ENCODE measurements around the gene B3GNT7.
"Not testable (repeated sequence)": the region's sequence is repeated elsewhere in the genome, so short reads cannot be mapped to it uniquely, and the experiment has no call there.

B3GNT7 gene

GRCh38 chr2:231405601-231406367 lies 10.3 kb downstream of the B3GNT7 start:
- DNase-seq, result not testable (repeated sequence)

DNA sequence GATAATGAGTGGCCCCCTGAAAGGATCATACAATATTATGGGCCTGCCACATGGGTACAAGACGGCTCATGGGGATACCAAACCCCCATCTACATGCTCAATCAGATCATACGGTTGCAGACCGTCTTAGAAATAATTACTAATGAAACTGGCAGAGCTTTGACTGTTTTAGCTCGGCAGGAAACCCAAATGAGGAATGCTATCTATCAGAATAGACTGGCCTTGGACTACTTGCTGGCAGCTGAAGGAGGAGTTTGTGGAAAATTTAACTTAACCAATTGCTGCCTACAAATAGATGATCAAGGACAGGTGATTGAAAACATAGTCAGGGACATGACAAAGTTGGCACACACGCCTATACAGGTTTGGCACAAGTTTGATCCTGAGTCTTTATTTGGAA lies 12.2 kb downstream of the B3GNT7 start:
- DNase-seq, result not testable (repeated sequence)

- not testable (repeated sequence) for DNase-seq
These were observed 12.8 kb downstream of the B3GNT7 start for GRCh38 chr2:231408304-231408703.

GRCh38 chr2:231409776-231410175 lies 14.3 kb downstream of the B3GNT7 start:
- DNase-seq, result no peak

DNA sequence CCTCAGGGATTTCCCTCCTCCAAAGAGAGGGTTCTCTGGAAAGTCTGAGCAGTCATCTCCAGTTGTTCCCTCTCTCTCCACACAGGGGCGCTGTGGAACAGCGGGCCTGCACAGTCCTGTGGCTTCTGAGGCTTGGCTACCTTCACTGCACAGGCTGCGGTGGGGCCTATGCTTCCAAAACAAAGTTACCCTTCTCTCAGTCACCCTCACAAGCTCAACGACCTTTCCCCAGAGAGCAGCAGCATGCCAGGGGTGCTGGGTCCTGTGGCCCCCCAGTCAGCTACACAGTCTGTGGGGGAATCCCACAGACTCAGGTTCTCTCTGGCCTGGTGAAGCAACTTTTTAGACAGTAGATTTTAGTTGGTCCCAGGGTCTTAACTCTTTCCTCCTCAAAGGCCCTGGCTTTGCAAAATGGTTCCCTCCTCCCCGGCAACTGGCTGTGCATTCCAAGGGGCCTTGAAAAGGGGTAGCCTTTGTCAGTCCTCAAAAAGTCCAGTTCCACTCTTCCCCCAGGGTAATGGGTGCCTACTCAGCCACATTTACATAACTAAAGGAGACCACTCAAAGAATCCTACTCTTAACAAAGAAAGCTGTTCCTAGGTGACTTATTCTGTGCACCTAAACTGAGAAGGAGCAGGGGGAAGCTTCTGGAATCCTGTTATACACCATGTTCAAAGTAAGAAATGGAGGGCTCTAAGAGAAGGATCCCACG lies 14.9 kb downstream of the B3GNT7 start:
- no peak for DNase-seq

DNA sequence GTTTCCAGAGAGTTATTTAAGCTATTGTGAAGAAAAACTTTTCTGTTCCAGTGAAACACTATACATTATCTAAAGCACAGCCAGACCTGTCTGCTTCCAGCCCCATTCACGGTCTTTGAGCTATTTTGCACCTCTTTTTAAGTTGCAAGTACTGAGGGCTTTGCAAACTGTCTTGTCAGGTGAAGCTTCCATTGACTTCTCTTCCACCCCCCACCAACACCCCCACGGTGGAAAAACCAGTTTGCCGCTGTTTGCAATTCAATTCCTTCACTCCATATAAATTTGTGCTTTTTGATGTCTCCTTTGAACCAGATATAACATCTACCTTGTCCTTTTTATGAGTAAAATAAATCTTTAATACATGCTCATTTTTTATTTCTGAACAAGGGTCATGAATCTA lies 15.7 kb downstream of the B3GNT7 start:
- no peak for DNase-seq

DNA sequence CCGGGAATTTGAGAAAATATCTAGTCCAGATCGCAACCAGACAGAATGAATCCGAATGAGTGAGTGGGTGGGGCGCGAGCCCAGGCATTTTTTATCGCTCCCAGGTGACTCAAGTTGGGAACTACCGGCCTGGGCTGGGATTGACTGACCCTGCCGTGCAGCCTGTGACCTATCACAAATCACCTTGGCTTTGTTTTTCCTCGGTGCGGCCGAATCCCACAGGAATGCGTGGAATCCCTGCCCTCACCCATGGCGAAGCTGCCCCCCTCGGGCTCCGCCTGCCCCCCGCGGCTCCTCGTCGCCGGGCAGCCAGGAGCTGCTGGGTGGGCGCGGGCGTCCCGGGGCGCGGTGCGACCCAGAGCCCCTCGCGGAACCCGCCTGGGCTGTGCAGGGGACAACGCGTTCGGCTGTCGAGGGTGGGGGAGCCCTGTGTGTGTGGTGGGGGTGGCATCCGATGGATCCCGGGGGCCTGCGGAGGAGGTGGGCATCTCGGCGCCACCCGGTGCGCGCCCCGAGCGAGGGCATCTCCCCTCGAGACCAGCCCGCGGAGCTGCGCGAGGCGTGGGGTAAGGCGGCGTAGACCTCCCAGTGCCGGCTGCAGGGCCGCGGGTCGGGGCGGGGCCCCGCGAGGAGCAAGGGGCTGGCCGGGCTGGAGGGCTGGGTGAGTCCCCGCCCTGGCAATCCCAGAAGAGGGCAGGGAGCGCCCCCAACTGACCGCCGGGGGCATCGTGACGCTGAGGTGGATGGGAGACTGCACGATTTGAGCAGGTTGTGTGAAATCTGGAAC lies 16.5 kb downstream of the B3GNT7 start:
- DNase-seq, result no peak

DNA sequence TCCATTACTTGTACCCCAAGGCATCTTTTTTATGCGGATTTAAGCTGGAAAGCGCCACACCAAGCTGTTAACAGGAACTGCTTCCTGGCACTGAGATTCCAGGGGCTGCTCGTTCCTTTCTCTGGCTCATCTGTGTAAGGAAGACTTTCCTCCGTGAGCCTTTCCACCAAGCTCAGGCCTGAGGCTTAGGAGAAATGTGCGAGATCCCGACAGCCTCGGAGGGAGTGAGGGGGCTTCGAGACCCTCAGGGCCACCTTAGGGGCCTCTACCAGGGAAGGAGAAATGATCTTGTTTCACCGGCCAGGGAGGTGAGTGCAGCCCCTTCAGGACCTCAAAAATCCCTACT lies 17.1 kb downstream of the B3GNT7 start:
- DNase-seq, result no peak

- no peak for DNase-seq
These were observed 17.9 kb downstream of the B3GNT7 start for GRCh38 chr2:231413456-231413855.

DNA sequence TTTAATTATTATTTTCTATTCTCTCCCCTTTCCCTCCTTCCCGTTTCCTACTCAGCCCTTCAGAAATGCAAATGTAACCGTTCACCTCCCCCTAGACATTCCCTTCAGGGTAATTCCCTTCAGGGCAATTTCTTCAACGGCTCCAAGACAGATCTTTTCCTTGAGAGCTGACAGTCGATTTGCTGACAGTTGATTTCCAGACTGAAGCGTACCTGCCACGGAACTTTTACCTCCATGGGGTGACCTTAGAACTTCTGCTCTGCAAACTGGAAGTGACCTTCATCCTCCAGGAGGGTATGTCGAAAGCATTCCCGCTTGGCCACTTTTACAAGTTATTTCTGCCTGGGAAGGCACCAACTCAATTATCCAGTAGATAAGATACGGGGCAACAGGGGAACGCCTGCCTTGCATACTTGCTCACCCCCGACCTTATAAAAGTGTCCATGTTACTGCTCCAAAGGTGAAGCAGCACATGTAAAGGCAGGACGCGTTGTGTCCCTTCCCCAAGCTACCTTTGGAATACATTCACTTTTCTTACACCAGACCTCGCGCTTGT lies 18.5 kb downstream of the B3GNT7 start:
- DNase-seq, result no peak

DNA sequence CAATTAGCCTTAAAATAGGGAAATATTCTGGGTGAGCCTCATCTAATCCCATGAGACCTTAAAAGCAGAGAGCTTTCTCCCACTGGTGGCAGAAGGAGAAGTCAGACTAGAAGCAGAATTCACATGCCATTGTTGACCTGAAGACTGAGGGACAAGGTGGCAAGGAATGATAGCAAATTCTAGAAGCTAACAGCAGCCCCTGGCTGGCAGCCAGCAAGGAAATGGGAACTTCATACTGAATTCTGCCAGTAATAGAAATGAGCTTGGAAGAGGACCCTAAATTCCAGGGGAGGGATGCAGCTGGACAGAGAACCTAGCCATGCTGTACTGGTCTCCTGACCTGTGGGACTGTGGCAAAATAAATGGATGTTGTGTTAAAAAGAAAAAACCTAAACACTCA lies 19.5 kb downstream of the B3GNT7 start:
- no peak for DNase-seq

DNA sequence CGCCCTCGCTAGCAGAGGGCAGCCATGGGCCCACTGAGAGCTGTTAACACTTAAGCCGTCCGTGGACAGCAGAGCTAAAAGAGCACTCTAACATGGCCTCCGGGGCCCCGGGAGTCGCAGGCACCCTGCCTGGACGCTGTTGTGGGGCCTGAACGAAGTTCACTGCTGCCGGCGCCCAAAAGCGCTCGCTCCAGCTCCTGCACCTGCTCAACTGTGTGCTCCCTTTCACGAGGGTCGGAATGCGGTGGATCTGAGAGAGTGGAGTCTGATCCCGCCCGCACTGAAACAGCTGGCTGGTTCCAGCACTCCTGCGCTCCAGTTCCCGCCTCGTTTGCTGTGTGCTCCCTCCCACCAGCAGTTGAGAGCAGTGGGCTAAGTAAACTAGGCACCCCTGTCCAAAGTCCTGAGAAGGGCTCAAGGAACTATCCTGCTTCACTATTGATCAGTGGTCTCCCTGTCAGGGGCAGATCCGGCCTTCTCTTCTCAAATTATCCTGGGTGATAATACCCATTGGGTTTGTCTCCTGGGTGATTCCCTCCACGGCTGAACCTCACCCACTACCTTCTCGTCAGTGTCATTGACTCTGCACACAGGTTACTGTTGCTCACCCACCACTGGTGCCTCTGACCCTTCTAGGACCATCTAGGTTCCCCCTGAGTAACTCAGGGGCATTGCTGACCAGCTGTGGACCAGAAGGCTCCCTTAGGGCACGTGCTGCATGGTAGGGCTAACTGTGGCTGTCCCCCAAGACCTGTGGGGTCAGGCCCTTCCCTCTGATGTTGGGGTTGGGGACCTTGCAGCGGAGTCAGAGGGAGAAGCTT lies 23.5 kb downstream of the B3GNT7 start:
- DNase-seq, result no peak

- DNase-seq, result no peak
These were observed 25.6 kb downstream of the B3GNT7 start for GRCh38 chr2:231421051-231421580.

GRCh38 chr2:231422056-231422455 lies 26.5 kb downstream of the B3GNT7 start:
- no peak for DNase-seq

DNA sequence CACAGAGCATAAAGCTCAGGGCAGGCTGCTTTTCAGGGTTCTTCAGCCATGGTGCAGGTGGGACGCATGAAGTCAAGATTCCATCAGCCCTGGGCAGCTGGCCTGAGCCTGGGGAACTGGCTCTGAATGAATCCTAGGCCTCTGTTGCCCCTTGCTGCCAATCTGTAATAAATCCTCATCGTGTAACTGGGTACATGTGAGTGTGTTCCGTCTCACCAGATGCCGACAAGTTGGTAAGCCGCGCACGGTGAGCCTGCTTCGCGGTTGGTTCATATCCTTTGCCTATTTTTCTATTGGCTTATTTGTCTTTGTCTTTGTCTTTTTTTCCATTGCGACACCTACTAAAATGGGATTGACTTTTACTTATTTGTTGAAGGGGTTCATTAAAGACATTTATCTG lies 27.7 kb downstream of the B3GNT7 start:
- no peak for DNase-seq

DNA sequence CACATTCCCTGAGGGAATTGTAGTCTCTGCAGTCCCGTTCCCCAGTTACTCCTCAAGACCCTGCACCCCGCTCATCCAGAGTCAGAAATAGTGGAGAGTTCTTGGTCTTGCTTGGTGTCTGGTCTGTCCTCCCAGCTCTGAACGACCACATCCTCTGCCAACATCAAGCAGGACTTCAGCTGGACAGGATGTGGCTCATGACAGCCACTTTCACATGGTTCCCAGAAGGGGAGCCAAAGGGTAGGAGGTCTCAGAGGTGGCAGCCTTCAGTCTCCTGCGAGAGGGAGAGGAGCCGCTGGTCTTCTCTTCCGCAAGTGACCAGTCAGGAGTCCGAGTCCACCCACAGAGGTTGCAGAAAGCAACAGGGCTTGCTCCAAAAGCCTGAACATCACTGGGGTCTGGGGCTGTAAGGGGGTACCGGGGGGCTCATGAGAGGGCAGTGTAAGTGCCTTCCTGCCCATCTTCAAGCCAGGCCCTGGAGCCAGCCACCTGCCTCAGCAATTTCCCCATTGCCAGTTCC lies 29.8 kb downstream of the B3GNT7 start:
- no peak for DNase-seq

DNA sequence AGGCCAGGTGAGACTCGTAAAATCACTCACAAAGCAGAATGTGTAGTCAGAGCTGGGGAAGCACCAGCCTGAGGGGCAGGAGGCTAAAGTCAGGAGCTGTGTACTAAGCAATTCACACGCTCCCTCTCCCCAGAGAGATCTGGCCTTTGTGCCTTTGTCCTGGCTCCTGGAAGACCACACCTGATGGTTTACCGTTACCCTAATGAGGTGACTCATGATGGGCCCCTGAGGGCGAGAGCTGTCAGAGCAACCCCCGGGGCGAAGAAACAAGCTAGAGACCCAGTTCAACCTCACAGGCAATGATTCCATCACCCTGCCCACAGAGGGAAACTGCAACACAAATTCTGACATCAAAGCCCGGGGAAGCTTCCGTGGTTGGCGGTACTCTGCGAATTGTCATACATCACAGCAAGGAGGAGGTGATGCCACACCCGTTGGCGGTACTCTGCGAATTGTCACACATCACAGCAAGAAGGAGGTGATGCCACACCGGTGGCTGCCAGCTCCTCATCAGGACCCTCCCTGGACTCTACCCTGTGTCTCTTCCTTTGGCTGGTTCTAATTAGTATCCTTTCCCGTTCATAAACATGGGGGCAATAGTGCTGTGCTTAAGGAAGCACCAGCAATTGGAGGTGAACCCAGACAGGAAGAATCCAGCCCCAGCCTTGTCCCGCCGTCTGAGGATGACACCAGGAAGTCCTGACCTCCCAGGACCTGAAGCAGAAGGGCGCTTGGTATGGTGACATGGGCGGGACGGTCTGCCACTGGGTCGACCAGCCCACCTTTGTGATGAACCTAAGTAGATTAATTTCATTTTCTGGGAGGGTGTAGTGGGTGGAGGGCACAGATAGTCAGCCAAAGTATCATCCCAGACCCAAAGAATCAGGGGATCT lies 30.5 kb downstream of the B3GNT7 start:
- DNase-seq, result no peak

DNA sequence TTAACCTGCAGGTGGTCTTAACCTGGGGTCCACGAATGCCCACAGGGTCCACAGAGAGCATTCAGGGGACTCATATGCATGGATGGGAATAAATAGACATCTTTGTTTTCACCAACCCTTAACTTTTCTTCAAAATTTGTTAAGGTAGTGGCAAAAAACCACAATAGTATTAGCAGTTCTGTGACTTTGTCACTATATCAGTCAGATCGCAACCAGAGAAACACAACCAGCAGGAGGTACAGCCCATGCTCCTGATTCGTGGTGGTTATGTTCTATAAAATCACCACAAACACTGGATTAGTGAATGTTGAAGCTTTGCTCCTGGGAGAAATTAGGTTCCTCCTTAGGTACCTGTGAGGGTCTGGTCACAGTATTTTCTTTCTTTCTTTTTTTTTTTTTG lies 31.6 kb downstream of the B3GNT7 start:
- DNase-seq, result no peak

- DNase-seq, result no peak
These were observed 33.6 kb downstream of the B3GNT7 start for GRCh38 chr2:231429152-231429551.

DNA sequence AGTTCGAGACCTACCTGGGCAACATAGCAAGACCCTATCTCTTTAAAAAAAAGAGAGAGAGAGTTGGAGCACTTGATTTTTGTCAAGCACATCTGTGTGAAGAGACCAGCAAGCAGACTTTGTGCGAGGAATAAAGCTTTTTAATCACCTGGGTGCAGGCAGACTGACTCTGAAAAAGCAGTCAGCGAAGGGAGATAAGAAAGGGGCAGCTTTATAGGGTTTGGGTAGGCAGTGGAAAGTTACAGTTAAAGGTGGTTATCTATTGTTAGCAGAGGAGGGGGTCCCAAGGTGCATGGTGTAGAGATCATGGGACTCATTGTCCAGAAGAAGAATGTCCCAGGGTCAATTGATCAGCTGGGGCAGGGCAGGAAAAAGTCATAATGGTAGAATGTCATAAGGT lies 34.4 kb downstream of the B3GNT7 start:
- DNase-seq, result no peak

GRCh38 chr2:231430437-231430836 lies 34.9 kb downstream of the B3GNT7 start:
- DNase-seq, result not testable (repeated sequence)
